GM18498 (cell line): ENCODE measurements around the gene UPF2.
"Not testable (repeated sequence)": the region's sequence is repeated elsewhere in the genome, so short reads cannot be mapped to it uniquely, and the experiment has no call there.

Experiments
- ATAC-seq: cut with Tn5 transposase; IDR thresholded peaks from one replicate; pipeline ENCODE4 v1.9.1; 2021; ENCODE audit warnings: mild to moderate bottlenecking, moderate library complexity; ENCODE audit not compliant: unreplicated experiment

Gene UPF2

DNA sequence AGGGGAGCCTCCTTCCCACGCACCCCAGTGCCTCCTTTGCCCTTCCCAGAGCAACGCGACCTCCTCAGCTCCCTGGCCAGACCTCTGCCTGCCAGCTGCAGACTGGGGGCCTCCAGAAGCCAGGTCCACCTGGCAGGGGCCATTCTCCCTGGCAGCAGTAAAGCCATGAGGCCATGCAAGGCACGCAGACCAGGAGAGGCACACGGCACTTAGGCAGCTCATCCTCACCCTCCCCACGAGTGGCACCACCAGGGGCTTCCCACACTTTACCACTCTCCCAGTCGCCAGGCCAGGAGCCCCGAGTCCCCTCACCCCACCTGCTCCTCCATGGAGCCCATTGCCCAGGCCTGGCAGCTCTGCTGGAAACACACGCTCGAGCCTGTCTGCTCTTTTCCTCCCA is 134.1 kb downstream of the UPF2 start:
- ATAC-seq: no peak

GRCh38 chr10:11907914-11908313 is 134.7 kb downstream of the UPF2 start:
- ATAC-seq: no peak

- no peak for ATAC-seq
Observed at GRCh38 chr10:11906714-11907113, 135.9 kb downstream of the UPF2 start.

DNA sequence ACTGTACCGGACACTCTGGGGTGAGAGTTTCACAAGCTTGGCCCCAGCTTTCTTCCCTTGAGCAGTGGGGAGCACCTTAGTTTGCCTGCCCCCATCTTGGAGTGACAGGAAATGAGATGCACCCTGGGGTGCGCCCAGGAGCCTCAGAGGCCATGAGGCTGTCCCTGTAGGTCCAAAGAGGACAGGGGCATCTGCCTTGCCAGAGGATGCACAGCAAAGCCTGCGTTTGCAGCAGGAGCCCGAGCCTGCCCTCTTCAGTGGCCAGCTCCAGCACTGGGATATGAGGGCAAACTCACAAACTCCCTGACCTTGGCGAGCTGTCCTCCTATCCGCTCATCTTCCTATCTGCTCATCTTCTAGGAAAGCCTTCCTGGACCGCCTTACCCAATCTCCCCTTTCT is 140.0 kb downstream of the UPF2 start:
- ATAC-seq: no peak

- ATAC-seq: no peak
Observed at GRCh38 chr10:11901833-11902475, 140.7 kb downstream of the UPF2 start.

- ATAC-seq: no peak
Observed at GRCh38 chr10:11901454-11901832, 141.2 kb downstream of the UPF2 start.

DNA sequence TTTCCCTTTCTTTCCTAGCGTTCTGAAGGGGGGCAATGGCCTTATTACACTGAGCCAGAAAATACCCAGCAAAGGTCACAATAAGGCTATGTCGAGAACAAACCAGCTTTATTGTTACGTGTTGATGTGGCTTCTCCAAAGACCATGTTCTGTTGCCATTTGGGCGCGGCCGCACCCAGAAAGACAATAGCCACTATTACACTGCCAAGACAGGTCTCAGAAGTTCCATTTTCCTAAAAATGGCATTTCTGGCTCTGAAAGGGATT is 141.6 kb downstream of the UPF2 start:
- no peak for ATAC-seq

GRCh38 chr10:11899067-11899876 is 143.3 kb downstream of the UPF2 start:
- no peak for ATAC-seq

DNA sequence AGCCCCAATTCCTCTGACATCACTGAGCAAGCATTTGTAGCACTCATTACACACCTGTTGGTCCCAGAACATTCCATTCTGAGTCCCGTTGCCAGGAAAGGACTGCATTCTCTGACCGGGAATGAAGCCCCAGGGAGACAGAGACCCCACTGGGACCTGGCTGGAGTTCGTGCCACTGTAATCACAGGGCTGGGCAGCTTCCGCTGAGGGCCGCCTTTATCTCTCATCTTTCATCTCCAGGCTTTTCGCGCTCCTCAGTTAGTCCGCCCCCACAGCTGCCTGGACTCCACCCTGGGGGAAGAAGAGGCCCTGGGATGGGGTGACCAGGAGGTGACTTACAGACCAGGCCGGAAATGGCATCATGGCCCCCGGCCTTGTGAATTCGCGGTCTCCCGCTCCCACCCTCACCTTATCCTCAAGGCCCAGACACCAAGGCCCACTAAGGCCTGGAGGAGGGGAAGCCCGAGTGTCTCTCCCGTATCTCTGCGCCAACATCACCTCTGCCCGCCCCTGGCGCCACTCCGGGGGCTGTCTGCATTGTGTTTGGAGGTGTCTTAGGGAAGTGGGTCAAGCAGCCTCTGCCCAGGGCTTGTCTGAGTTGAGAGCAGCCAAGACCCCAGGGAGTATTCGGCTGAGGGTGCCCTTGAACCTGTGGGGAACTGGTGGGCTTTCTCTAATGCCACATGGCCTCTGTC is 144.1 kb downstream of the UPF2 start:
- no peak for ATAC-seq

DNA sequence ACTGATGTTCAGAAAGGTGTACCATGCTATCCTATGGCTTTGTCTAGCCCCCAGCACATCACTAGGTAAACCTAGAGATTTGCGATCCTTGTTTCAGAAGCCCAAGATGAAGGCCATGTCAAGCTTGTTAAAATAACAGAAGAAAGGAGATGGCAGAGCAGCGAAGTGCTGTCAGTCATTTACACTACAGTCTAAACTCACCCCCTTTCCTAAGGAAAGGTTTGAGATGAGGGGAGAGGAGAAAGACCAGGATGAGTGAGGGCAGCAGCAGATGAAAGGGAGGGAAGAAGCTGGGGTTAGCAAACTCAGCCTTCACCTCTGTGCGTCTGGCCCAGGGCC is 144.6 kb downstream of the UPF2 start:
- ATAC-seq: no peak

DNA sequence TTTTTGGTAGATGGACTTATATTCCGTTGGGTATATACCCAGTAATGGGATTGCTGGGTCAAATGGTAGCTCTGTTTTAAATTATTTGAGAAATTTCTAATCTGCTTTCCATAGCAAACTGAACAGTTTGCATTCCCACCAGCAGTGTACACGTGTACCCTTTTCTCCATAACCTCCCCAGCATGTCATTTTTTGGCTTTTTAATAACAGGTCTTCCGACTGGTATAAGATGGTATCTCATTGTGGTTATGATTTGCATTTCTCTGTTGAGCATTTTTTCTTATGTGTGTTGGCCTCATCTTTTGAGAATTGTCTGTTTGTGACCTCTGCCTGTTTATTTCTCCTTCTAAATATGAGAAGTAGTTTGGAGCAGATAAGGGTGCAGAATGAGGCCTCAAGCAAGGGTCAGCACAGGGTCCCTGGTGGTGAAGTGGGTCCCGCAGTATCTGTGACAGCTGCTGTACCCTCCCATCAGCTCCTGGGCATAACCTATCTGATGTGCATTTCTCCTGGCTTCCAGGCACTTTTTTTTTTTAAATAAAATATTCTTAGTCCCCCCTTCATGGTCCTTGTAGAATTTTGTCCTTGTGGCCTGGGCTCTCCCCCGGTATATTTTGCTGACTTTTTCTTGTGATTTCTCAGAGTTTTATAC is 145.9 kb downstream of the UPF2 start:
- ATAC-seq: no peak

DNA sequence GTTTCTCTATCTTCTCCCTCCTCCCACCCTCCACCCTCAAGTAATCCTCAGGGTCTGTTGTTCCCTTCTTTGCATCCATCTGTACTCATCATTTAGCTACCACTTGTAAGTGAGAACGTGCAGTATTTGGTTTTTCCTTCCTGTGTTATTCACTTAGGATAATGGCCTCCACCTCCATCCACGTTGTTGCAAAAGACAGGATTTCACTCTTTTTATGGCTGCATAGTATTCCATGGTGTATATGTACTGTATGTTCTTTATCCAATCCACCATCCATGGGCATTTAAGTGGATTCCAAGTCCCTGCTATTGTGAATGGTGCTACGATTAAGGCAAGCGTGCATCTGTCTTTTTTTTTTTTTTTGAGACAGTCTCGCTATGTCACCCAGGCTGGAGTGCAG is 147.0 kb downstream of the UPF2 start:
- no peak for ATAC-seq

GRCh38 chr10:11895108-11895466 is 147.5 kb downstream of the UPF2 start:
- ATAC-seq: no peak

DNA sequence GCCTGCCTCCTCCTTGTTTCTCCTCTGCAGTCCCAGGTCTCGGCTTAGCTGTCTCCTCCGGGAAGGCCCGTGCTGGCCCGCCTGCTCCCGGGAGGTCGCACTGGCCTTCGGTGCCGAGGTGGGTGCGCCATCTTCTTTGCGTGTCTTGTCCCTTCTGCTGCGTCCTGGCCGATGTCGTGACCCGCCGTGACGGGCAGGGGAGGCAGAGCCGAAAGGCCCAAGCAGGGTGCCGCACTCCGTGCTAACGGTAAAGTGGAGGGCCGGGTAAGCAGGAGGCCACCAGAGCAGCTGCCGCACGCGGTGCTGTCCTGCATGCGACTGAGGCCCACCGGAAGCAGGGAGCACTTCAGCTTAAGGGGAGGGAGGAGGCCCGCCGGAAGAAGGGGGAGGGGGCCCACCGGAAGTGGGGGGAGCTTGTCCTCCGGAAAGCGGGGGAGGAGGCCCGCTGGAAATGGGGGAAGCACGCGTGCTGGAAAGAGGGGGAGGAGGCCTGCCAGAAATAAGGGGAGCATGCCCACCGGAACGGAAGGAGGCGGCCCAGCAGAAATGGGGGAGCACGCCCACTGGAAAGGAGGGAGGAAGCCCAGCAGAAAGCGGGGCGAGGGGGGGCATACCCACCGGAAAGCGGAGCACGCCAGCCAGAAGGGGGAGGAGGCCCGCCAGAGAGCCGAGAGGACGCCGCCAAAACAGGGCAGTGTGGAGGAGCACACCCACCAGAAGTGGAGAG is 148.1 kb downstream of the UPF2 start:
- ATAC-seq: no peak

DNA sequence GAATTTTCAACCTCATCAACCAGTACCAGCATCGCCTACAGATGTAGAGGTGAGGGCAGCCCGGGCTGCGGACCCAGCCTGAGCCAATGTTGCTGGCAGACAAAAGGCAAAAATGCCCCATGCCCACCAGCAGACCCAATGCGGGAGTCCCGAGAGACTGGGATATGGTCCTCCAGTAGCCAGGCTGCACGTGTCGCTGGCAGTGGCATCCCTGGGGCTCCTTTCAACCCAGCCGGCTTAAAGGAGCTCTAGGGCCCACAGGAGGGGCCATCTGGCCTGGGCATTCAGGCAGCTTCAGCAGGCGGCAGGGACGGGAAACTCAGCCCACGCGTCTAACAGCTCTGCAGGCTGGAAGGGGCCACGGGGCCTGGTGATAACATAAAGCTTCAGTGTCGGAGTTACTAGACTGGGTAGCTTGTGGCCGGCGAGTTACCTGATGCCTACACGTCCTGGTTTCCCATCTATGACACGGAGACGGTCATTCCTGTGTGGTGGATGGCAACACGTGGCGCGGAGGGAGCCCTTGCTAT is 148.8 kb downstream of the UPF2 start:
- ATAC-seq: no peak

- ATAC-seq: no peak
Observed at GRCh38 chr10:11891776-11892486, 150.7 kb downstream of the UPF2 start.

GRCh38 chr10:11889263-11889662 is 153.3 kb downstream of the UPF2 start:
- not testable (repeated sequence) for ATAC-seq

GRCh38 chr10:11887381-11888227 is 155.0 kb downstream of the UPF2 start:
- peak; percentile 13 for ATAC-seq

DNA sequence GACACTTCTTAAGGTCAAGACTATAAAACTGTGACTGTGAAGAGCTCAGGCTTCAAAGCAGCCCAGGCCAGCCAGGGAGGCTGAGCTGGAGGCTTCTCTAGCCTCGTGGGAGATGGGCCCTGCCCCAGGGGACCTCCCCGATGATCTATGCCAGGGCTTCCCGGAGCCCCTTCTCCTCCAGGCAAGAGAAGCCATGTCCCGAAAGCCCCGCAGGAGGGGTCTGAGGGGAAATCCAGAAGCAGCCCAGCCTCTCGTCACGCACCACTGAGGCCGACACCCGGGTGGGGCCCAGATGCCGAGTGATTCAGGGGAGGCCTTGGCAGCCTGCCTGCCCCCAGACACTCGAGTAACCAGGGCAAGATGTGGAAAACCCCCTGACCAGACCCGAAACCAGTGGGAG is 155.8 kb downstream of the UPF2 start:
- peak; percentile 52 for ATAC-seq

DNA sequence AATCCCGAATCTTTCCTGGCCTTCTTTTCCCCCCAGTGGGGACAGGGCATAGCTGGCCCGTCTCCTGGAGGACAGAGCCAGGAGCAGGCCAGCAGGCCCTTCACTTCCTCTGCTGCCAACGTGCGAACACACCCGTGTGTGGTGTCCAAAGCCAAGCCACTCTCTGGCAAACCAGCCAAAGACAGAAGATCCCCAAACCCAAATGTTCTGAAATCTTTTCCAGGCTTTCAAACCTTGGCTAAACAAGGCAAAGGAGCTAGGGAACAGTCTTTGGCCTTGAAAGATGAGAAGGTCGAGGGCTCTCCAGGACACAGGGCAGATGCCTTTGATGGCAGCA is 156.5 kb downstream of the UPF2 start:
- ATAC-seq: no peak
